ENCODE measurements around the gene EGLN1. TPM values are rescaled to one million over a fixed set of nuclear protein-coding genes. Genes with fewer than 3 reads are reported as not detected.

The EGLN1 gene
- total and polyA plus RNA-seq, 7 experiments from 2014 or later, result 13.6 to 38.9 (median 21.9) TPM

DNA sequence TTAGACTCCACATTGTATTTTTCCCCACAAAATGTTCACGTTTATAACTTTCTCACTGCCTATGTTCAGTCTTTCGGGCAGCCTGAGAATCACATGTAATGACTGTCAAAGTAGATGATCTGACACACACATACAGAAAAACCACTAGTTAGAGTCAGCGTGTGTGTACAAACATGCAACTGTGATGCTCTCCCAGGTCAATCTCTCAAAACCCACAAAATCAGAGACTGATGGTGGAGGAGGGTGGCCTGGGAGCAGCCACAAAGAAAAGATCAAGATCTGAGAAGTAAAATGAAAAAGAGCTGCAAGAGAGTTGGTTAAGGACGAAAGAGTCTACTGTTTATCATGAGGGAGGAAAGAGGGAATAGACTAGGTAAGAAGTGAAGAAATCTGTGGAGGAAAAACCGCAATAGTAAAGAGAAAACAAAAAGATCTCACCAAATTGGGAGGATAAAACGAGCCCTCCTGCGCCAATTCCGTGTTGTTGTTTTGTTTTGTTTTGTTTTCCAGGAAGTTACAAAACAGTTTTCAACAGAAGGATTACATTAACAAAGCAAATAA is 2.3 kb downstream of the EGLN1 start:
- H3K36me3 Mint-ChIP-seq, result peaks cover 0 to 26% (median 7%) of the 10 kb centered on the region in 5 donors
- H3K4me3 Mint-ChIP-seq, result peak overlapping the region; percentile 83 to 97 (median 90)
- DNase-seq (no peak), ATAC-seq (no peak)
- Histone ChIP-seq H3K36me3 (ENCODE audit: control insufficient read depth in 2 of 3, insufficient read depth in 3 of 3, low read length in 3 of 3) (no peaks in the 10 kb centered on the region), H3K27ac (ENCODE audit: low read depth, low read length) (peak overlapping the region; percentile 80), H3K4me3 (ENCODE audit: low read length) (peak overlapping the region; percentile 86), H3K4me1 (ENCODE audit: control insufficient read depth in 2 of 2, insufficient read depth in 2 of 2, low read length in 2 of 2) (peaks cover 33 to 50% of the 10 kb centered on the region in 2 donors), H3K9me3 (ENCODE audit: control insufficient read depth in 2 of 3, low read length in 3 of 3) (no peaks in the 10 kb centered on the region), H3K27me3 (ENCODE audit: control insufficient read depth in 2 of 2, insufficient read depth in 2 of 2, low read length in 2 of 2) (no peaks in the 10 kb centered on the region)
- no peaks in the 10 kb centered on the region for H3K9me3 Mint-ChIP-seq
- CTCF ChIA-PET, result interaction anchor here (0.6 to 1.5 kb wide), 2 partner anchors 9 to 57 kb away, joined by 3 to 5 read pairs; no protein-coding TSS in a partner anchor
- H3K27ac Mint-ChIP-seq, result peak overlapping the region; percentile 16 to 91 (median 76)
- intact Hi-C loops (cut with micrococcal nuclease), result loop anchor here (1.0 to 5.0 kb wide), 7 partner anchors 10 to 1353 kb away; partner anchors contain the start of genes ARV1 (in 1 of the 2), GALNT2 (in 1 of the 2), GNPAT (in 1 of the 2) and TTC13 (in 1 of the 2)
- H3K27me3 Mint-ChIP-seq, result peaks cover 0 to 15% (median 0%) of the 10 kb centered on the region in 5 donors
- H3K4me1 Mint-ChIP-seq, result peaks cover 49 to 71% (median 61%) of the 10 kb centered on the region in 7 donors
- POLR2A ChIA-PET, result interaction anchor here (1.1 to 2.6 kb wide), 3 partner anchors 82 to 181 kb away, joined by 3 to 32 read pairs (median 30); partner anchors contain the start of genes EXOC8, SPRTN and TSNAX

DNA sequence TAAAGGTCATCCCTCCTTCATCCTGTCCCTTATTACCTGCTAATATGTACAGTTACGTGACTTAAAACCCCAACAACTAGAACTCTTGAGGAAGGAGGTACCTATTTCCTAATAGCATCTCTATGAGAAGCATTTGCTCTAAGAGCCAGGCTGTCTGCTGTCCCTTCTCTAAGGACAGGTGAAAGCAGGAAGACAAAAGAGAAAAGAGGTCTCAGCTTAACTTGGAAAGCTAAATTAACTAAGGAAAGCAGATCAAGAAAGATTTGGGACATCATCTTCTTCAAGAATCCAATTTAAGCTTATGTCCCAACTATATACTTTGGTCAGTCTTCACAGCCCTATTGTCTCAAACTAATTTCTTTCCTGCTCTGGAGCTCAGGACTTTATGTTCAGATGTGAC is 2.9 kb downstream of the EGLN1 start:
- H3K27me3 ChIP-seq (ENCODE audit: control insufficient read depth in 2 of 2, insufficient read depth in 2 of 2, low read length in 2 of 2), result no peaks in the 10 kb centered on the region
- Mint-ChIP-seq H3K36me3 (peaks cover 3 to 30% (median 11%) of the 10 kb centered on the region in 5 donors), H3K27me3 (peaks cover 0 to 11% (median 0%) of the 10 kb centered on the region in 5 donors), H3K4me3 (peak overlapping the region; percentile 67 to 97 (median 90)), H3K4me1 (peaks cover 52 to 76% (median 67%) of the 10 kb centered on the region in 7 donors), H3K27ac (peak overlapping the region in 2 of 9 donors; percentile 52 to 69), H3K9me3 (no peaks in the 10 kb centered on the region)
- POLR2A ChIA-PET, result interaction anchor here (1.1 kb wide), 2 partner anchors 81 to 182 kb away, joined by 3 read pairs; partner anchors contain the start of genes EXOC8 and SPRTN
- DNase-seq (no peak), ATAC-seq (no peak)
- no peaks in the 10 kb centered on the region for H3K9me3 ChIP-seq (ENCODE audit: control insufficient read depth in 2 of 3, low read length in 3 of 3)
- no peaks in the 10 kb centered on the region for H3K36me3 ChIP-seq (ENCODE audit: control insufficient read depth in 2 of 3, insufficient read depth in 3 of 3, low read length in 3 of 3)
- CTCF ChIA-PET, result interaction anchor here (1.5 kb wide), 1 partner anchor 9 kb away, joined by 5 read pairs; no protein-coding TSS in a partner anchor
- peak overlapping the region; percentile 80 for H3K27ac ChIP-seq (ENCODE audit: low read depth, low read length)
- peaks cover 33 to 57% of the 10 kb centered on the region in 2 donors for H3K4me1 ChIP-seq (ENCODE audit: control insufficient read depth in 2 of 2, insufficient read depth in 2 of 2, low read length in 2 of 2)
- intact Hi-C loops (cut with micrococcal nuclease), result no loop called here
- H3K4me3 ChIP-seq (ENCODE audit: low read length), result peak overlapping the region; percentile 86

DNA sequence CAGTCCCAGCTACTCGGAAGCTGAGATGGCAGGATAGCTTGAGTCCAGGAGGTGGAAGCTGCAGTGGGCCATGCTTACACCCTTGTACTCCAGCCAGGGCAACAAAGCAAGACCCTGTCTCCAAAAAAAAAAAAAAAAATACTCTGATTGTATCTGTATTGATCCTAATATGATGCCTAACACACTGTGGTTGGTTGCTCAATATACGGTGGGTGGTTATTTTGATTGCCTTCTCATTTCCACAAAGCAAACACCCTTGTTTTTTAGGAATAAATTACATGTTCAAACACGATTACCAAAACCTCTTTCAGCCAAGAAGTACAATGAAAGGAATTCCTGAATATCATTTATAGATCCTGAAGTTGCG is 3.4 kb downstream of the EGLN1 start:
- H3K27me3 Mint-ChIP-seq, result peaks cover 0 to 8% (median 0%) of the 10 kb centered on the region in 5 donors
- H3K36me3 Mint-ChIP-seq, result peaks cover 7 to 34% (median 15%) of the 10 kb centered on the region in 5 donors
- H3K36me3 ChIP-seq (ENCODE audit: control insufficient read depth in 2 of 3, insufficient read depth in 3 of 3, low read length in 3 of 3), result no peaks in the 10 kb centered on the region
- DNase-seq, result no peak
- ChIA-PET CTCF (interaction anchor here (0.7 kb wide), 1 partner anchor 52 kb away, joined by 3 read pairs; no protein-coding TSS in a partner anchor), POLR2A (interaction anchor here (0.6 to 1.1 kb wide), 3 partner anchors 14 to 183 kb away, joined by 3 read pairs; partner anchors contain the start of genes EXOC8 and SPRTN)
- H3K4me3 Mint-ChIP-seq, result peak overlapping the region; percentile 67 to 97 (median 90)
- intact Hi-C loops (cut with micrococcal nuclease), result no loop called here
- H3K27ac Mint-ChIP-seq, result no peak overlapping the region
- H3K4me1 ChIP-seq (ENCODE audit: control insufficient read depth in 2 of 2, insufficient read depth in 2 of 2, low read length in 2 of 2), result peaks cover 36 to 59% of the 10 kb centered on the region in 2 donors
- no peaks in the 10 kb centered on the region for H3K9me3 ChIP-seq (ENCODE audit: control insufficient read depth in 2 of 3, low read length in 3 of 3)
- H3K27me3 ChIP-seq (ENCODE audit: control insufficient read depth in 2 of 2, insufficient read depth in 2 of 2, low read length in 2 of 2), result no peaks in the 10 kb centered on the region
- peaks cover 57 to 80% (median 72%) of the 10 kb centered on the region in 7 donors for H3K4me1 Mint-ChIP-seq
- no peak for ATAC-seq
- no peak overlapping the region for H3K27ac ChIP-seq (ENCODE audit: low read depth, low read length)
- H3K9me3 Mint-ChIP-seq, result no peaks in the 10 kb centered on the region
- peak overlapping the region; percentile 86 for H3K4me3 ChIP-seq (ENCODE audit: low read length)

DNA sequence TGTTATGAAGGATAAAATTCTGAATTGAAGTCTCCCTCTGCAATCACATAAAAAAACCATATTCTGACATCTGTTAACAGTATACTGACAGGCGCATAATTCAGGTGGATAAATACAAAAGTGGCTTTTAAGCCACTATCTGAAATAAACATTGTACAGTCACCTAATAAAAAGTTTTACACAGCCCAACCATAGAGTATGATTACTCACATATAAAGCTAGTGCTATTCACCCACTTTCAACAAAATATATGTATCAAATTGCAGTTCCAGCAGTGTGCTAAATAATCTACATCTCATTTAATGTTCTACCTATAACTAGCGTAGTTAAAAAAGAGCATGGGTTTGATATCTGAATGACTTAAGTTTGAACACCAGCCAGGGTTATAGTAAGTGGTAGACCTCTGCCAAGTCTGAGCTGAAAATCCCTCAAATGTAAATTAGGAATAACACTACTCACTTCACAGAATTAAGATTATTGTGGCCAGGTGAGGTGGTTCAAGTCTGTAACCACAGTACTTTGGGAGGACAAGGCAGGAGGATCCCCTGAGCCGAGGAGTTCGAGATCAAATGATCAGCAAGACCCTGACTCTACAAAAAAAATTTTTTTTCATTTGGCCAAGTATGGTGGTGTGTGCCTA is 3.9 kb downstream of the EGLN1 start:
- intact Hi-C loops (cut with micrococcal nuclease), result no loop called here
- Histone ChIP-seq H3K4me1 (ENCODE audit: control insufficient read depth in 2 of 2, insufficient read depth in 2 of 2, low read length in 2 of 2) (peaks cover 41 to 62% of the 10 kb centered on the region in 2 donors), H3K27me3 (ENCODE audit: control insufficient read depth in 2 of 2, insufficient read depth in 2 of 2, low read length in 2 of 2) (no peaks in the 10 kb centered on the region), H3K4me3 (ENCODE audit: low read length) (peak overlapping the region; percentile 86), H3K27ac (ENCODE audit: low read depth, low read length) (no peak overlapping the region), H3K9me3 (ENCODE audit: control insufficient read depth in 2 of 3, low read length in 3 of 3) (no peaks in the 10 kb centered on the region), H3K36me3 (ENCODE audit: control insufficient read depth in 2 of 3, insufficient read depth in 3 of 3, low read length in 3 of 3) (no peaks in the 10 kb centered on the region)
- no peak for ATAC-seq
- Mint-ChIP-seq H3K27me3 (peaks cover 0 to 5% (median 0%) of the 10 kb centered on the region in 5 donors), H3K27ac (peak overlapping the region in 1 of 9 donors; percentile 0), H3K36me3 (peaks cover 12 to 39% (median 20%) of the 10 kb centered on the region in 5 donors), H3K4me1 (peaks cover 61 to 84% (median 76%) of the 10 kb centered on the region in 7 donors), H3K9me3 (peaks cover 0 to 3% (median 0%) of the 10 kb centered on the region in 11 donors), H3K4me3 (peak overlapping the region; percentile 67 to 97 (median 90))
- no peak for DNase-seq
- CTCF ChIA-PET, result interaction anchor here (0.7 kb wide), 1 partner anchor 52 kb away, joined by 3 read pairs; no protein-coding TSS in a partner anchor
- POLR2A ChIA-PET, result interaction anchor here (0.6 to 1.1 kb wide), 2 partner anchors 14 to 80 kb away, joined by 3 read pairs; partner anchors contain the start of genes EXOC8 and SPRTN

DNA sequence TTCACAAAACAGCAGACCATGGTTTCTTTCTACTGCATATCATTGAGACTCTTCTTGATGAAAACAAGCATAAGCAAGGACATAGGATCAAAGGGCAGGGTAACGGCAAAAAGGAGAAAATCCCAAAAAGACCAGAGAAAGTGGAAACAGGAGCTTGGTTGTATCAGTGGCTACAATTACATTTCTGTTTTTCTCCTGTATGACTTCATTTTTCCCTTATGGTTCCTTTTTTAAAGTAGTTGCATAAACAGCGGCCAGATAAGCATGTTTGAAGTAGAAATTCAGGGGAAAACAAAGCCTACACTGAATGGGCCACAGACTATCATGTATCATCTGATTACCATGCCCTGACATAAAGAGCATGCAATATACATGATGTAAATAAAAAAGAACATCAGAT is 4.6 kb downstream of the EGLN1 start:
- Histone ChIP-seq H3K27me3 (ENCODE audit: control insufficient read depth in 2 of 2, insufficient read depth in 2 of 2, low read length in 2 of 2) (no peaks in the 10 kb centered on the region), H3K36me3 (ENCODE audit: control insufficient read depth in 2 of 3, insufficient read depth in 3 of 3, low read length in 3 of 3) (no peaks in the 10 kb centered on the region), H3K27ac (ENCODE audit: low read depth, low read length) (no peak overlapping the region), H3K4me1 (ENCODE audit: control insufficient read depth in 2 of 2, insufficient read depth in 2 of 2, low read length in 2 of 2) (peaks cover 44 to 65% of the 10 kb centered on the region in 2 donors), H3K9me3 (ENCODE audit: control insufficient read depth in 2 of 3, low read length in 3 of 3) (no peaks in the 10 kb centered on the region), H3K4me3 (ENCODE audit: low read length) (no peak overlapping the region)
- ATAC-seq, result no peak
- H3K9me3 Mint-ChIP-seq, result peaks cover 0 to 3% (median 0%) of the 10 kb centered on the region in 11 donors
- intact Hi-C loops (cut with micrococcal nuclease), result no loop called here
- H3K27me3 Mint-ChIP-seq, result peaks cover 0 to under 1% (median 0%) of the 10 kb centered on the region in 5 donors
- peak overlapping the region; percentile 30 to 97 (median 90) for H3K4me3 Mint-ChIP-seq
- POLR2A ChIA-PET, result no interaction called here
- CTCF ChIA-PET, result no interaction called here
- peak overlapping the region in 1 of 9 donors; percentile 5 for H3K27ac Mint-ChIP-seq
- H3K4me1 Mint-ChIP-seq, result peaks cover 63 to 84% (median 77%) of the 10 kb centered on the region in 7 donors
- DNase-seq, result no peak
- H3K36me3 Mint-ChIP-seq, result peaks cover 16 to 44% (median 26%) of the 10 kb centered on the region in 5 donors

DNA sequence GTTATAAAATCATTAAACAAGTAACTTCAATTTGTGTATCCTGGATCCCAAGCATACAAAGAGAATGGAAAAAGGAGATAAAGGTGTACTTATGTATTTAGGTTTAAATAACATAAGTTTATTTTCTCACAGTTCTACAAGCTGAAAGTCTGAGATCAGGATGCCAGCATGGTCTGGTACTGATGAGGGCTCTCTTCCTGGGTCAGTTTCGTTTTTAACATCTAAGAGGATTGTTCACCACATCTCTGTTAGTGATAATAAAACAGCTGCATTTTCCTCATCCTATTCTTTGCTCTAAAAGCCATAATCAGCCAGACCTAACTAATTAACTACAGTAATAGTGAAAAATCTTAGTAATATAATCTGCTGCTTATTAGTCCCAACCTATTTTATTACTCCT is 5.2 kb downstream of the EGLN1 start:
- Mint-ChIP-seq H3K36me3 (peaks cover 16 to 46% (median 28%) of the 10 kb centered on the region in 5 donors), H3K9me3 (peaks cover 0 to 3% (median 0%) of the 10 kb centered on the region in 11 donors), H3K27ac (peak overlapping the region in 1 of 9 donors; percentile 13), H3K4me1 (peaks cover 68 to 87% (median 81%) of the 10 kb centered on the region in 7 donors), H3K27me3 (no peaks in the 10 kb centered on the region), H3K4me3 (peak overlapping the region; percentile 30 to 97 (median 90))
- POLR2A ChIA-PET, result no interaction called here
- no peak overlapping the region for H3K27ac ChIP-seq (ENCODE audit: low read depth, low read length)
- ATAC-seq (no peak), DNase-seq (no peak)
- no peaks in the 10 kb centered on the region for H3K36me3 ChIP-seq (ENCODE audit: control insufficient read depth in 2 of 3, insufficient read depth in 3 of 3, low read length in 3 of 3)
- intact Hi-C loops (cut with micrococcal nuclease), result no loop called here
- no peaks in the 10 kb centered on the region for H3K27me3 ChIP-seq (ENCODE audit: control insufficient read depth in 2 of 2, insufficient read depth in 2 of 2, low read length in 2 of 2)
- CTCF ChIA-PET, result no interaction called here
- peaks cover 44 to 70% of the 10 kb centered on the region in 2 donors for H3K4me1 ChIP-seq (ENCODE audit: control insufficient read depth in 2 of 2, insufficient read depth in 2 of 2, low read length in 2 of 2)
- H3K4me3 ChIP-seq (ENCODE audit: low read length), result no peak overlapping the region
- H3K9me3 ChIP-seq (ENCODE audit: control insufficient read depth in 2 of 3, low read length in 3 of 3), result no peaks in the 10 kb centered on the region
